HCT116 (cell line): Measurements from ENCODE around the gene FUOM. TPM values are rescaled to one million over a fixed set of nuclear protein-coding genes. Genes with fewer than 3 reads are reported as not detected.
A peak's percentile ranks its signal among the peaks of the same experiment; 100 is the strongest.
"Not testable (repeated sequence)": the region's sequence is repeated elsewhere in the genome, so short reads cannot be mapped to it uniquely, and the experiment has no call there.

Experiments used
- ATAC-seq: fragments of 200-7000 bp; cut with Tn5 transposase; 2 replicates; pipeline ENCODE4 v1.9.1; 2020; ENCODE audit warnings: mild to moderate bottlenecking, moderate library complexity
- BruUV-seq: library from RNA; stranded (reverse); fragments of 400-500 nt; replicated peaks from 2 replicates; lab custom pipeline; 2021; lab: Mats Ljungman, UMichigan
- CTCF ChIA-PET: fragments of 300-600 bp; sonication (Branson Sonifier 250); formaldehyde crosslinking; loops from one replicate; lab custom pipeline; 2021; ENCODE audit warnings: antibody characterized with exemption; lab: Charles Lee
- POLR2A ChIA-PET: fragments of 300-600, 350-600 bp; sonication (Branson Sonifier 250); formaldehyde crosslinking; loops from one replicate; lab custom pipeline; 2021; ENCODE audit warnings: antibody characterized with exemption; lab: Charles Lee
- RAD21 ChIA-PET, 2 experiments: fragments of 300-600 bp; sonication (Branson Sonifier 250); formaldehyde crosslinking; loops; one replicate each; lab custom pipeline; 2023; ENCODE audit warnings: low total read pairs in 2 of 2; ENCODE audit not compliant: uncharacterized antibody in 2 of 2, unreplicated experiment in 2 of 2, low non-redundant PET in 1 of 2; lab: Charles Lee
- DNase-seq: peaks from one replicate; pipeline ENCODE4 v3.0.0-alpha.2; 2010; ENCODE audit warnings: low read depth, low spot score
- H2AFZ ChIP-seq: fragments of 200-600 bp; shearing (Covaris generic), sonication (generic); 2 replicates; pipeline ENCODE4 v1.6.1; 2017; ENCODE audit warnings: low read depth, mixed run types, mixed read lengths, antibody characterized with exemption, low read length; ENCODE audit not compliant: poor library complexity, severe bottlenecking
- H3K27ac ChIP-seq: 2 replicates; pipeline ENCODE4 v1.5.1; 2012; ENCODE audit warnings: low read depth, low read length
- H3K27me3 ChIP-seq: fragments of 200-600 bp; sonication (generic); 2 replicates; pipeline ENCODE4 v1.6.1; 2016; ENCODE audit warnings: mixed run types, low read length, mixed read lengths; ENCODE audit not compliant: insufficient read depth
- H3K36me3 ChIP-seq, 2 experiments: fragments of 200-500 bp in 1 of 2; fragments of 200-600 bp in 1 of 2; sonication (Bioruptor generic) in 1 of 2; sonication (generic) in 1 of 2; 2 replicates each; pipeline versions ENCODE4 v1.5.1 to v1.6.1; 2014 to 2016; ENCODE audit warnings: low read length in 2 of 2, inconsistent platforms in 1 of 2, mixed read lengths in 1 of 2, mixed run types in 1 of 2; ENCODE audit not compliant: insufficient read depth in 2 of 2, control insufficient read depth in 1 of 2
- H3K4me1 ChIP-seq, 2 experiments: fragments of 200-600 bp in 1 of 2; sonication (generic) in 1 of 2; 2 replicates each; pipeline versions ENCODE4 v1.5.1 to v1.6.1; 2012 to 2017; ENCODE audit warnings: low read length in 2 of 2, inconsistent platforms in 1 of 2, mild to moderate bottlenecking in 1 of 2, mixed read lengths in 1 of 2, mixed run types in 1 of 2, moderate library complexity in 1 of 2; ENCODE audit not compliant: insufficient read depth in 2 of 2, control insufficient read depth in 1 of 2
- H3K4me2 ChIP-seq: fragments of 200-600 bp; sonication (generic); 2 replicates; pipeline ENCODE4 v1.6.1; 2017; ENCODE audit warnings: mixed run types, low read length, mixed read lengths
- H3K4me3 ChIP-seq, 2 experiments: fragments of 200-600 bp in 1 of 2; sonication (generic) in 1 of 2; replicated peaks in 1 of 2; 2 replicates each; pipeline ENCODE4 v1.5.1; 2011 to 2016; ENCODE audit warnings: low read length in 2 of 2, control low read depth in 1 of 2, low read depth in 1 of 2, mild to moderate bottlenecking in 1 of 2, mixed read lengths in 1 of 2, mixed run types in 1 of 2
- H3K79me2 ChIP-seq: fragments of 200-600 bp; sonication (generic); 2 replicates; pipeline ENCODE4 v1.6.1; 2017; ENCODE audit warnings: mild to moderate bottlenecking, mixed run types, low read length, moderate library complexity, mixed read lengths; ENCODE audit not compliant: insufficient read depth
- H3K9ac ChIP-seq: fragments of 200-600 bp; sonication (generic); 2 replicates; pipeline ENCODE4 v1.6.1; 2016; ENCODE audit warnings: low read length, mixed read lengths
- H3K9me2 ChIP-seq: fragments of 200-600 bp; sonication (generic), shearing (Covaris generic); 2 replicates; pipeline ENCODE4 v1.6.1; 2017; ENCODE audit warnings: mixed run types, mild to moderate bottlenecking, moderate library complexity; ENCODE audit not compliant: insufficient read depth
- H3K9me3 ChIP-seq, 2 experiments: fragments of 200-500 bp in 1 of 2; fragments of 200-600 bp in 1 of 2; sonication (Bioruptor generic) in 1 of 2; sonication (generic) in 1 of 2; 2 replicates each; pipeline ENCODE4 v1.6.1; 2014 to 2017; ENCODE audit warnings: low read length in 2 of 2, mixed read lengths in 2 of 2, inconsistent platforms in 1 of 2, low read depth in 1 of 2, mild to moderate bottlenecking in 1 of 2, mixed run types in 1 of 2, moderate library complexity in 1 of 2; ENCODE audit not compliant: control insufficient read depth in 1 of 2, insufficient read depth in 1 of 2
- H4K20me1 ChIP-seq: fragments of 200-600 bp; sonication (generic), shearing (Covaris generic); 2 replicates; pipeline ENCODE4 v1.6.1; 2017; ENCODE audit warnings: mixed run types, mild to moderate bottlenecking, moderate library complexity; ENCODE audit not compliant: insufficient read depth
- EZH2 ChIP-seq: fragments of 200-600 bp; sonication (generic); IDR thresholded peaks from 2 replicates; pipeline ENCODE4 v1.6.1; 2017; ENCODE audit warnings: antibody characterized with exemption, mixed run types
- RAD21 ChIP-seq: IDR thresholded peaks from 2 replicates; pipeline ENCODE4 v1.6.1; 2012; ENCODE audit warnings: low read depth, mild to moderate bottlenecking
- SP1 ChIP-seq: IDR thresholded peaks from 2 replicates; pipeline ENCODE4 v1.6.1; 2012; ENCODE audit warnings: low read depth
- YY1 ChIP-seq: IDR thresholded peaks from 2 replicates; pipeline ENCODE4 v1.6.1; 2011; ENCODE audit warnings: low read length, low read depth, moderate library complexity, mild to moderate bottlenecking; ENCODE audit not compliant: insufficient replicate concordance; ENCODE audit errors: extremely low read depth
- intact Hi-C: fragments of 100-400 bp; cut with micrococcal nuclease; formaldehyde crosslinking; loops from 2 replicates; pipeline ENCODE4 v1.10.0; 2022
- total RNA-seq: library from RNA; stranded (reverse); gene quantifications from one replicate; pipeline ENCODE4 v1.2.1, GENCODE V29; 2021; ENCODE audit not compliant: unreplicated experiment
- TF ChIP-seq, protein P1 (sequence below): IDR thresholded peaks from 2 replicates; pipeline ENCODE4 v1.6.1; 2012

The FUOM gene
- total RNA-seq, 1 experiment from 2014 or later: 21.5 TPM

DNA sequence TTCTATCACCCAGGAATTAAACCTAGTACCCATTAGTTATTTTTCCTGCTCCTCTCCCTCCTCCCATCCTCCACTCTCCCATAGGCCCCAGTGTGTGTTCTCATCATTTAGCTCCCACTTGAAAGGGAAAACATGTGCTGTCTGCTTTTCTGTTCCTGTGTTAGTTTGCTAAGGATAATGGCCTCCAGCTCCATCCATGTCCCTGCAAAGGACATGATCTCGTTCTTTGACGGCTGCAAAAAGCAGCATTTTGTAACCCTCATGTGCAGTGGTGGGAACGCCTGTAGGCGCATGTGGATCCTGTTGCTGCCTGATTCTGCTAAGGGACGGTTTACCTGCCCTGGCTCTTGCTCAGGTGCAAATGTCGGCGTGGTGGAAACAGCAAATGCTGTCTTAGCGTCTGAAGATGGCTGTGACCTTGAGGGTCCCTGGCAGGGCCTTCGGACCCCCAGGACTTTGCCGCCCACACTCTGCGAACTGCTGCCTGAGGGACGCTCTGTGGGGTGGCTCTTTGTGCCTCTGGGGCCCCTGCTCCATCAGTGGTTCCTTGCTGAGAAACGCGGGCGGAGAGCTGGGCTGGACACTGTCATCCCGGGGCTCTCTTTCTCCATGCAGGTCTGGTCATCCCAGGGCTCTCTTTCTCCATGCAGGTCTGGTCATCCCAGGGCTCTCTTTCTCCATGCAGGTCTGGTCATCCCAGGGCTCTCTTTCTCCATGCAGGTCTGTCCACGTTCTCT is 30.6 kb upstream of the FUOM start:
- ChIA-PET RAD21 (no interaction called here), POLR2A (no interaction called here), CTCF (no interaction called here)
- Histone ChIP-seq H3K27me3 (no peaks in the 10 kb centered on the region), H2AFZ (no peak overlapping the region), H3K4me1 (peaks cover 2 to 11% of the 10 kb centered on the region in 2 experiments), H3K36me3 (no peaks in the 10 kb centered on the region), H3K9ac (no peak overlapping the region), H3K9me3 (no peaks in the 10 kb centered on the region), H4K20me1 (no peaks in the 10 kb centered on the region), H3K9me2 (no peaks in the 10 kb centered on the region), H3K4me2 (no peak overlapping the region), H3K27ac (no peak overlapping the region), H3K79me2 (no peaks in the 10 kb centered on the region), H3K4me3 (no peak overlapping the region)
- TF ChIP-seq EZH2 (no peak), SP1 (peak; percentile 19; the same call in 1 of the 2 replicates), YY1 (no peak), RAD21 (no peak)
- TF ChIP-seq, protein P1, sequence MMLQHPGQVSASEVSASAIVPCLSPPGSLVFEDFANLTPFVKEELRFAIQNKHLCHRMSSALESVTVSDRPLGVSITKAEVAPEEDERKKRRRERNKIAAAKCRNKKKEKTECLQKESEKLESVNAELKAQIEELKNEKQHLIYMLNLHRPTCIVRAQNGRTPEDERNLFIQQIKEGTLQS: no peak
- ATAC-seq (no peak), DNase-seq (no peak)
- no TSS peak for BruUV-seq
- intact Hi-C loops: no loop called here

DNA sequence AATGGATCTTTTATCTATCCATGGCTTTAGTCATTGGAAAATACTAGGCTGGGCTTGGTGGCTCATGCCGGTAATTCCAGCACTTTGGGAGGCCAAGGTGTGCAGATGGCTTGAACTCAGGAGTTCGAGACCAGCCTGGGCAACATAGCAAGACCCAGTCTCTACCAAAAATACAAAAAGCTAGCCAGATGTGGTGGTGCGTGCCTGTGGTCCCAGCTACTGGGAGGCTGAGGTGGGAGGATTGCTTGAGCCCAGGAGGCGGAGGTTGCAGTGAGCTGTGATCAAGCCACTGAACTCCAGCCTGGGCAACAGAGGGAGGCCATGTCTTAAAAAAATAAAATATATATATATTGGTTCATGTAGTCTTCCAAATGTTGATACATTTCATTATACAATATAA is 29.1 kb upstream of the FUOM start:
- H3K4me3 ChIP-seq, H2AFZ ChIP-seq, H3K27ac ChIP-seq, DNase-seq, H3K4me2 ChIP-seq, H3K9ac ChIP-seq, CTCF ChIA-PET, RAD21 ChIA-PET, BruUV-seq, H4K20me1 ChIP-seq, intact Hi-C loops, H3K9me2 ChIP-seq, H3K79me2 ChIP-seq, H3K27me3 ChIP-seq, ATAC-seq, POLR2A ChIA-PET, H3K36me3 ChIP-seq, H3K9me3 ChIP-seq: not testable (repeated sequence)
- peaks cover 2 to 11% of the 10 kb centered on the region in 2 experiments for H3K4me1 ChIP-seq
